COR-L47 (cell line): ENCODE data around the gene HOXA6.

ENCODE experiments used
- DNase-seq: peaks from one replicate; lab custom pipeline; 2025; lab: John Stamatoyannopoulos, UW

Gene HOXA6

DNA sequence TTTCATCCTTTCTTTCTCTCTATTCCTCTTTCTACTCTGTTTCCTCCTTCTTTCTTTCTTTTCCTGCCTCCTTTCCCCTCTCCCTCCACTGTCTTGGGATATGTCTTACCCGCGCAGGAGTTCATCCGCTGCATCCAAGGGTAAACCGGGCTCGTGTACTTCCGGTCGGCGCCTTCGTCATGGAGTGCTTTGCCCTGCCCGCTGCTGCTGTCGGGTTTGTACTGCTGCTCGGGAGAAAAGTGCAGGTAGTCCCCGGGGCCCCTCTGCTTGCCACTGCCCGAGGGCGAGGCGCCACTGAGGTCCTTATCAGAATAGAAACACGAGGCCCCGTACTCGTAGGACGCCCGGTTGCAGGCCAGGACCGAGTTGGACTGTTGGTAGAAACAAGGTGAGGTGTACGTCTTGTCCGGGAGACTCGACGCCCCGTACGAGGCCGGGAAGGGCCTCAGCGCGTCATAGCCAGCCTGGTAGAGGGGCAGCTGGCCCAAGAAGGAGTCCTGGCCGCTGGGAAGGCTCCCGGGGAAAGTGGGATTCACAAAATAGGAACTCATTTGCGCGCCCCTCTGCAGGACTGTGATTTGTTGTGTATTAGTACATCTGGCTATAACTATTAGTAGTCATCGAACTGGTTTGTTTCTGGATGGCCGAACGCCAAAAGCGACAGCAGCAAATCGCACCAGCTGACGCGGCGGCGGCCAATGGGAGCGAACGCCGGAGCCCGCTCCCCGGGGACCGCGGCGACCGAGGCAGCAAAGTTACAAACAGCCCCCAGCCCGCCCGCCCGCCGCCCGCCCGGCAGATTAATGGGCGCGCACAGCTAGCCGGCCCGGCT lies at the start of gene HOXA6:
Gene HOXA6 (minus strand): TSS at position 576 of the 832 bp plus-strand sequence. CDS start 25 bp downstream, at position 551.
- DNase-seq, result no peak

DNA sequence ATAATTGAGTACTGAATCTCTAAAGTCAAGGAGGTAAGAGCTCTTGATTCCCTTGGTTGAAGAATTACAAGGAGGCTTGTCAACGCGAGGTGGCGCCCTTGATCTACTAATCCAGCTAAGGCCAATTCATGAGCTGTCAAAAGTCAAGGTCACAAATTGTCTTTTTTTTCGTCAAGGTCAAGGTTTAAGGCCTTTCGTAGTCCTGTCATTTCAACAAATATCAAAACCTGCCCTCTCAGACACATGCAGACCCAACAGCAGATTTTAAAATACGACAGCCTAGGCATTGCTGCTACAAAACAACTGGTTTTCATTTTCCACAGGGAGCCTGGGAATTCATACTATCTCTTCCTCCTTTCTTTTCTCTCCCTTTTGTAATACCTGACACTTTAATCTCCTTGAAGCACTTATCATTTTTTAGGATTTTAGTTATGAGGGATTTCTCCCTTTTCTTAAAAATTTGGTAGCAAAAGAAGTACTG lies 48.8 kb upstream of the HOXA6 start:
- DNase-seq, result peak; percentile 43

DNA sequence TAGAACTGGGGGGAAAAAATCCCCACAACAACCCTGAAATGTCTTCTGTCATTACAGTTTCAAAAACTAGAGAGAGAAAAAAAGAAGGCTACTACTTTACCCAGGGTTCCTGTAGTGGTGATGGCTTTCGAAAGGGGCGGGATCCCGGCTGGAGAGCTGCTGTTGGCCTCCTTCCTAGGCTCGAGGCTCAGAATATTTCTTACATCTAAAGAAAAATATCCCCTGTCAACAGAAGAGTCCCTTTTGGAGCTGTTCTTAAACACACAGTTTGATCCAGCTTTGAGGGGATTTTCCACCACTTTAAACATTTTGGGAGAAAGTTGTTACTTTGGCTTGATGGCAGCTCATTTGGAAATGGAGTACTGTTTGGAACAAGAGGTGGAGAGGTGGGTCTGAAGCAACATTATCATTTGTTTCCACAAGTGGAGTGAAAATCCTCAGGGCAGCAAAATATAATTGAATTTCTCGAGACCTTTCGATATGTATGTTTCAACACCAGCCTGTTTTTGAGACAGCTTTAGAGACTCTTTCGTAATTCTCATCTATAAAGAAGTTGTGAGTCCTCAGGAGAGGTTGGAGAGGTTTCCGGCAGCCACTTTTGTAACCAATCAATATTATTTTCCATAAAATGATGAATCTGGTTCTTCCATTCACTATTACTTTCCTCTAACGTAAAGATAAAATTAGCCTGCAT lies 47.3 kb upstream of the HOXA6 start:
- DNase-seq, result no peak

DNA sequence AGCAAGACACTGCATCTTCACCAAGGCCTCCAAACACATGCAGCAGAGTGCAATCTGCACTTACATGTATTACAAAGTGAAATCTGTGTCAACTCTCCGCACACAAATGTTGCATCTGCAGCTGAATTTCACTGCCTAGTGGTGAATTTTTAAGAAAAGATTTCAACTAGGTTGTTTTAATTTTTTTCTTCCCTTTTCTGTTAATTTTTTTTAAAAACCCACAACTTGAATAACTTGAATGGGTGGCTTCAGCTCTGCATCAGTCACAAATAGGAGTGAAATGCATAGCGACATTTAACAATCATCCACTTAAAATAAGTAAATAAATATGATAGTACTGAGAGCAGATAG lies 46.4 kb upstream of the HOXA6 start:
- no peak for DNase-seq

DNA sequence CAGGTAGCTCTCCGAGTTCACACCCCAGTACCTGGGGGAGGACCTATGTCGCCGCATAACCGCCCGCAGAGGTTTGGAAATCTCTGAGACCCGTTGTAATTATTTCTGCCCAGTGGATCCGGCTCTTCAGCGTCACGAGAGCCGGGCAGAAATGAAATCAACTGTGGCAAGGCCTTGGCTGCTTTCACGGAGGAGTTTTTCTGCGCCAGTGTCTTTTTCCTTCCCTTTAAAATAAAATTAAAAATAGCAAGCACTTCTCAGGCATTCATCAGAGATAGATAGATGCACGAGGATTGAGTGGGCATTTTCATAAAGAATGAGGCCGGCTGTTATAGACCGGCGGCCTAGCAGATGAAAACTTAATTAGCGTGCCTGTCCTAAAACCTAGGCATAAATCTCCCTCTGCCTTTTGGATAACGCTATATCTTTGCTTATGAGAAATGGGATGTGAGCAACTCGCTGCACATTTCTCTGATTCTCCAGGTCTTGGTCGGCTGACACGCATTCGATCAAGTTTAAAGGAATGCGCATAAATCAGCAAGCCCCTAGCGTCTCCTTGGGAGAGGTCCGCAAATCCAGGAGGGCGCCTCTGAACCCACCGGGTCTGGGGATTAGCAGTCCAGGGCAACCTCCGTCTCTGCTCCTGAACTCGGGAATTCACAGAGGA lies 45.9 kb upstream of the HOXA6 start:
- DNase-seq, result no peak

DNA sequence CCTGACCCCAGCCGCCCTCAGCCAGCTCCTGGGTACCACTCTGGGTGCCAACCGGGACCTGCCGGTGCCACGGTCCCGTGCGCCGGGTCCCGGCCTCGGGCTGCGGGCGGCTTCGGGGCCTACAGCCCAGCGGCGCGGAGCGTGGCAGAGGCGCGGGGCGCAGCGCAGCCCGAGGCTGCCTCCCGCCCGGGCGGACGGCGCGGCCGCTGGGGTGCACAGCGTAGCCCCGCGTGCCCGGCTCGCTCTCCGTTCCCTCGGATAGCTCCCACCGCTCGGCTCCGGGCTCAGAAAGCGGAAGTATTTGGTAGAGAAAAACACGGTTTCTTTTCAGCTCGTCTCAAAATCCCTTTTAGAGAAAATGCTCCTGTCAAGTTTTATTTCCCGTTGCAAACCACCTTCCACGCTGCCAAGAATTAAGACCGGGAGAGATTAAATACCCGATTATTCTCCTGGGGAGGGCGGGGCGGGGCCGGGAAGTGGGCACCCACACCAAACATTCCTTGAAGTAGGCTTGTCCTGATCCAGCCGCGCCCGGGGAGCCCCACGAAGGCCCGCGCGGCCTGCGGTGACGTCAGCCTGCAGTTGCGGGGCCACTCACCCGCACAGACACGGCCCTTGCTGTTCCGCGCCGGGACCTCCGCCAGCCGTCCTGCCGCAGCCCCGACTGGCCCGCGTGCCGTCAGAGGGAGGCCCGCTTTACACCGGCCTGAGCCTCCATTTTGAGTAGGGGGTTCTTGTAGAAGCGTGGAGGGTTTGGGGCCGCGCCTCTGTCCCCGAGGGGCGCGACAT lies 45.2 kb upstream of the HOXA6 start:
- DNase-seq, result no peak

DNA sequence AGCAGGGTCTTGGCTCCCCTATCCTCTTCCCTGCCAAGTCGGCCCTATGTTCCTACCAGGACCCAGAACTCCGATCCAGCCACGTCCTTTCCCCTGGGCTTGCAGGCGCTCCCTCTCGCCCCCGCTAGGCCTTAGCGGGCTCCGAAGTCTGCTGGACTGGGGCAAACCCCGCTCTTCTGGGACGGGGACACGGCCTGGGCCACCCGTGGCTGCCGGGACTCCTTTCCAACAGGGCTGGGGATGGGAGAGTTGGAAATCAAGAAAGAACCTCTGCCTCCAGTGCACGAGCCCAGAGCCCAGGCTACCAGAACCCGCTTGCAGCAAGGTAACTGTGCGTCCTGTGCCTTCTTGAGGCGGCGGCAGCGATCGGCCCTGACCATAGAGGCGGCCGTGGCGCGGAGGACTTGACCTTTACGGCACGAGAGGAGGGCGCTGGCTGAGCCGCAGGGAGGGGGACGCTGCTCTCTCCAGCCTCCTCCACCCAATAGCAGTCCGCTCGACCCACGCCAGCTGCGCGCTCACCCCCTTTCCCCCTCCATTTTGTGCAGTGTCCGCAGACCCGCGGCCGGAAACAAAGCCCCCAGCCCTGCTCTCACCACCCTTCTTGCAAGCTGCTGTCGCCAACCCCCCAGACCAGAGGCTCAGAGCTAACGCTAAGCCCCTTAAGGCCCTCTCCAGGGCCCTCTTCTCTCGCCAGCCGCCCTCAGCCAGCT lies 44.4 kb upstream of the HOXA6 start:
- no peak for DNase-seq

DNA sequence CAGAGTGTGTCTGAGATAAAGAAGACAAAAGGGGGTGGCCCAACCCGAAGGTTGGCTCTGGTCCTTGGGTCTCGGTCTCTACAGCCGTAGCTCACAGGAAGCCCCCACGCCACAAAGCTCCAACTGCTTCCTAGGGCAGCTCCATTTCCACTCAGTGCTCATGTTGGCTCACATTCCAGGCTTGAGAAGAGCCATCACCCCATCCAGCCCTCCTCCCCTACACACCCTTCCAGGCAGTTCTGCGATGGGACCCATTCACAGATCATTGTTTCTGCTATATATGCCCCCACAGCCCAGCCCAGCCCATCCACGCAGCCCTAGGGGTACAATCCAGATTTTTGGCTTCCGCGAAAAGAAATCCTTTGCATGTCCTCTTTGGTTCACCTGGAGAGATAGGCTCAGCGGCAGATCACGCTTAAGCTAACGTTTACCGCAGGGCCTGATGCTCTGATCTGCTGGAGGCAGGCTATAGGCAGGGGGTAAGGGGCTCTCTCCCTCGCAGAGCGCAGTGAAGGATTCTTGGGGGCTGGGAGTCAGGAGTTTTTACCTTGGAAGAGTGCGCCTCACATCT lies 43.7 kb upstream of the HOXA6 start:
- no peak for DNase-seq

DNA sequence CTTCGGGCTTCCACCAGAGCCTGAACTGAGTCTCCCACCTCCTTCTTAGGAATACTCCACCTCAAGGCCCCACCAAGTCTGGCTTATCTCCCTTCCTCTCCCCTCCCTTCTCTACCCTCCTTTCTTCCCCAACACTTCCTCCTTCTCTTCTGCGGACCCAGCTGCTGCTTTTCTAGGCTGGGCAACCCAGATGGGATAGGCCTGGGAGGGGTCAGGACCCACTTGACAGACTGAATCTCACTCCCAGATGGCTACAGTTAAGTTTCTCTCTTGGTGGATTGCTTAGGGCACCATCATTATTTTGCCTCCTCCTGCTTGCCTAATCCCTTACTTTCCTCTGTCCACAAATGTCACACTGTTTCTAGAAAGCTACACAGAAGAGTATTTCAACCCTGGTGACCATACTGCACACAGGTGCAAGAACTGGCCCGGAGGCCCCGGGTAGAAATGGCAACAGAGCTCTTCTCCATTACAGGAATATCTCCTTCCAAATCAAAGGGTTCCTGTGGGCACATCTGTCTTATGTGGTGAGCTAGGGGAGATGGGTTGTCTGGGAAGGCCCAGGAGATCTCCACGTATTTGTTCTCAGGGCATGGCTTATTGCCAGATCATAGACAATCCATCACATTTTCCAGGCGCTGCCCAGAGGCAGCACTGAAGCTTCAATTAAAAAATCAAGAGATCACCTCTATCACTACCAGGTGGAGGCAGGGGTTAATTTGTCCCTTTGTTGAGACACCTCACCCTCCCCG lies 42.6 kb upstream of the HOXA6 start:
- DNase-seq, result no peak

DNA sequence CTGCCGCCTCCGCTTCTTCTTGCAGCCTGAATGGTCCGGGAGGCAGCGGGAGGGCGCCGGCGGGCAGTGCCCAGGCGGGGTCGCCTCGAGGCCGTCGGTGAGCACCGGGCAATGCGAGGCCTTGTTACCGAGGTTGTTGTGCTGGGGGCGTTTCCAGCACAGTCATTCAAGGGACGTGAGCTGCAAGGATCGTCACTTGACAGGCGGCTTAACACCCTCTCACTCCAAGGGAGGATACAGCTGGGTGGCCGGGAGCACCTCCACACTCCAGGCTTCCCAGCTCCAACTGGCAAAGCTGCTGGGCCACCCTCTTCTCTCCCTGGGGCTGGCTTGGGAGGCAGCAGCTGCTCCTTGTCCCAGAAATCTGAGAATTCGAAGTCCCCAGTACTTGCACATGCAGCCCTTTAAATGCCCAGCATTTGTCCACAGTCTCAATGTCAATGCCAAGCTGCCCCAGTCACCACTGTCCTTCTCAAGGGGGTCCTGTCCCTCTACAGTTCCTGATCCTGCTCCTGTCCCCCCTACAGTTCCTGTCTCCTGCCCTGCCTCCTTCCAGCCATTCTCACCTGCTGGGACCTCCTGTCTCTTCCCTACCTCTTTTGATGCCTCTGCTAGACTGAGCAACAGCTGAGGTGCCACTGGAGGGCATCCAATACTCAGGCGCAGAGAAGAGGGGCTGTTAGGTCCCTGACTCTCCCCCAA lies 41.9 kb upstream of the HOXA6 start:
- DNase-seq, result no peak

DNA sequence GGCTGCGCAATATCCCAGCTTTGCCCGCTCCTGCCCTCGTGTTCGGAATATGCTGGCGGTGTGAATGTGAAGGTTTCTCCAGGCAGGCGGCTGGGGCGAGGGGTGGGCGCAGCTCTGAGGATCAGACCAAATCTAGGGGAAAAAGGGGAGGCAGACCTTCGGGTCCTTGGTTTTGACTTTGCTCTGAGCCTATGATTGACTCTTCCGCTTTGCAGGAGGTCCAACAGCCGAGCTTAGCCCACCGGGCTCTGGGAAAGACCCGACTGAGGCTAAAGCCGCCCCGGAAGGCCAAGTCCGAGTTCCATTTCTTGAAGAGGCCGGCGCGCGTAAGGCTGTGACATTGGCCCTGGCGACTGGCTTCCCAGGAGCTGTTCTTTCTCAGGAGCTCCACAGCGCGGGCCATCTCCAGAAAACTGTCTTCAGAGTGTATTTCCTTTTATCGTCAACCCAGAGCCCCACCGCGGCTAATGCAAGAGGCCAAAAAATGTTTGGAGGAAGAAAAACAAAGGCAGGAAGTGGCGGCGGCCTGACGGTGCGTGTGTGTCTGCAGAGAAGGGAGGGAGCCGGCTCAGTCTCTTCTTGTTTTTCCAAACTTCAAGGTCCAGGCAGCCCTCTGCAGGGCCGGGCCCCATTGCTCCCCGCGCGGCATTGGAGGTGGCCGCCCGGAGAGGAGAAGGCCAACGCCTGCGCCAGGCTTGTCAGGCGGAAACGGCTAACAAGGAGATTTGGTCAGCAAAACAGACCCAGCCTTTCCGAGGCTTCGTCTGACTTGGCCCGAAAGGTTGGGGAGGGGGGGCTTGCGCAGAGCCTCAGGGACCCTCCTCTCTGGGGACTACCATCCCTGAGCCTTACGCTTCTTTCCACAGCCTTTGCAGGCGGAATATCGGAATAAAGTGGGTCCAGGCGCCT lies 41.1 kb upstream of the HOXA6 start:
- DNase-seq, result no peak

DNA sequence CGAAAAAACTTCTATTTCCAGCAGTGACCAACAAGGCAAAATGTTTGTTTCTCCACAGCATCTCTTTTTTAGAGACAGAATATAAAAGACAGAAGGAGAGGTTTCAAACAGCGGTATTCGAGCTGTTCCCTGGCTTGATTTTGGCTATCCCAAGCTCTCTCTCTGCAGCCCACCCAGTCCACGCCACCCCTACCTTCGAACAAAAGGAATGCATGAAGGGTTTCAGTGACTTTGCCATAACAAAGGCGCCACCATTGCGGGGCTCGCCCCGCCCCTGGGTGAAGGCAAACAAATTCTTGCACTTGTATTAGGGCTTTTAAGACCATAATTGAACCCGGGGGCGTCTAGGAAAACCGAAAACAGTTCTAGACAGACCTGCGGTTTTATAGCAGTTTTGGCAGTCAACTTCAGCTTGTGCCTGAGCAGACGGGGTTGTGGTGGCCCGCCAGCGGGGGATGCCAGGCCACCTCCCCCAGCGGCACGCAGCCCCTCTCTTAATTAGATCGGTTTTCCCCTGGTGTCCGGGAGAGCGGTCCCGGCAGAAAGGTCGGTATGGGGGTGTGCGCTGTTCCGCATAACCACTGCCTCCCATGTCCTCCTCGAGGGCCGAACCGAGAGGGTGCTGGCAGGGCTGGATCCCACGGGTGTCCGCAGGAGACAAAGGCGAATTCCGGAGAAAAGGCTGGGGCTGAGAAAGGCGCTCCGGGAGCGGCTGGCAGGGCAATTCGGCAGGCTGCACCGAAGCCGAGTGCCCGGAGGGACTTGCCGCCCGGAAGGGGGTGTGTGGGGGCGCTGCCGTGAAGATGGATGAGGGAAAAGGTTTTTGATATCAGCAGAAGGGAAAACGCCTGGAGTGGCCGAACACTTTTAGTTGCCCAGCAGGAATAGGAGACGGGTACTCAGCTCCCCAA lies 40.2 kb upstream of the HOXA6 start:
- no peak for DNase-seq

DNA sequence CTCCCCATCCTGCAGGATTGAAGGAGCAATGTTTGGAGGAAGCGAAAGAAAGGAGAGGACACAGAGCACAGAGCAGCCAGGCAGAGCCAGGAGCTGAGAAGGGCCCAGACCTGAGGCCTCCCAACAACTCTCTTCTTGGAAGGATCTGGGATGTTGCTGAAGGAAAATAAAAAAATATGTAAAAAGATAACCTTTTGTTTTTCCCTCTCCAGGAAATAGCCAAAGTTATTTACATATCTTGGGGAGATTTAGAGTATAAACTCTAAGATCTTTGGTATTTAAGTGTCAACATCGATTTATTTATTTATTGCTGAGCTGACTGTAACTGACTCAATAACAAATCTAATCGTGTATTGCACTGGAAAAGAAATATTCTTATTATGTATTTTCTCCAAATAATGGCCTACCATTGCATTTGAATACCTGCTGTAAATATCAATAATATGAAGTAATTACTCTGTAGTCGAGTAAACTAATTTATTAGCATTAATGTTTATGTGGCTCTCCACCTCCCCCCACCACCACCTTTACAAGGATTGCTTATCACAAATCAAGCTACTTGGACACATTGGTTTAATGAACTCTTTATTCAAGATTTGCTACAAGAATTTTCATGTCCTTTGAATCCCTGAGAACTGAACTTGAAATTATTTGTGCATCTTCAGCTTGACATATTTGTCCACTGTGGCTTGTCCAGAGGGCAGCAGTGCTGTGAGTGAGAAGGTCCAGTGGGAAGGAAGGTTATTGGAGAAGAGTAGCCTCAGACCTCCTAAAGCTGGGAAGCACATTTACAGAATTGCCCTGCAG lies 39.3 kb upstream of the HOXA6 start:
- no peak for DNase-seq

DNA sequence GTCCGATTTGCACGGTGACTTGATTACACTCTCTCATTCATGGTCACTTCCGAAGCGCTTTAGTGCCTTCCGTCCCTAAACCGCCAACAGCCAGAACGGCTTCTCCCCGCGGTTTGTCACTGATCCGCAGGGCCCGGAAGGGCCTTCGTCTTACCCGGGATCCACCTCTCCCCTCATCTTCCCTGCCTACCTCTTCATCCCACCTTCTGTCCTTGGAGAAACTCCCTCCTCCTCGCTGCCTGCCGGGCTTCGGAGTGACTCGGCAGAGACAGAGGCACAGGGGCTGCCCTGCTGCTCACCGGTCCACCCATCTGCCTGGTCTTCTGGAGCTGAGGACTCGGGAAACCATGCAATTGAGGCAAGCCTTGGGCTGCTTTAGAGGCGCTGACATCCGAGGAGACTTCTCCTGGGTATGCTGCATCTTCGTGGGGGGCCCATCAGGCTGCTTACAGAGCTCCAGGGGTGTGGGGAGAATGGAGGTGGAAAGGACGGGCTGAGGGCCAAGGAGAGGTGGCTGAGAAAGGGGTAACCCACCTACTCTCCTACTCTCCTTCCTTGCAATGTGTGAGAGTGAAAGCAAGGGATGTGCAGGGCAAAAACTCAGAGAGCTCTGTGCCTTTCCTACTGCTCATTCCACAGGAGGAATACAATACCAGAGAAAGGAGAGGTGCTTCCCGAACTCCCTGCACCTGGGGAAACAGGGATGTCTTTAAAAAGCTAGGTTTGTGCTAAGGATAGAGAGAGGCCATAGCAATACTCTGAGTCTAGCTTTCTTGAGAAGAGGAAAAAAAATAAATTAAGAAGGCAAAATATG lies 38.5 kb upstream of the HOXA6 start:
- DNase-seq, result no peak

DNA sequence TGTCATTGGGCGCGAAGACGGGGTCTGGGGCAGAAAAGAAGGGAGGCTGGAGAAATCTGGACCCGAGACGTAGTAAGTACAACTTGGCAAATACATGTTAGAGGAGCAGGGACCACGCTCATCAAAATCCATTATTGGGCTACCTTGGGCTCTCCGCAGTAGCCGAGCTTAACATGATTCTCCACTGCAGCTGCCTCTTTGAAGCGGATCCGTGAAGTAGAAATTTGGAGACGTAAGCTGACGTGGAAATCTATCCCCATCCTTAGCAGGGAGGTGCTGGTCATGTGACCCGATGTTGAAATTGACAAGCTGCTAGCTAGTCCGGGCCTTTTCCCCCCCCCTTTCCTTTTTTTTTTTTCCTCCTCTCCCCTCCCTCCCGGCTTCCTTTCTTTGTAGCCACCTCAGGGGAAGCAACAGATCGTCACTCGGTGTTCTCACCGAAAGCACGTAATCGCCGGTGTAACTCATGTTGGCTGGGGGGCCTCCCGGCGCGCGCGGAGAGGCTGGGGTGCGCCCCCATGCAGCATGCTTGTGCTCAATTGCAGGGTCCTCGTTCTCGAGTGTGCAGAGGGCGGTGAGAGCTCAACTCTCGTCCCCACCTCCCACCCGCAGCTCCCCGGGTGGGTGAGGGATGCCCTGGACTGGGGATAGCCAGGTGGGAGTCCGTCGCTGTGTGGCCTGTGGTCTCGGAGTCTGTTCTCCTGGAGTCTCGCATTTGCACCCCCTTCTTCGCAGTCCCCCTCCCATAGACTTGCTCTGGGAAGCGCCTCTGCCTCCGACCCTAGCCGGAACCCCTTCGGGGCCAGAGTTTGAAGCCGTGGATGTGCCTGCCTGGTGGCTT lies 37.7 kb upstream of the HOXA6 start, which contains the start of gene HOXA11:
Gene HOXA11 (minus strand): TSS at position 220 of the 841 bp plus-strand sequence. CDS start 88 bp downstream, at position 132.
- no peak for DNase-seq
